ENCODE results near the gene CAPN5.

The CAPN5 gene

GRCh38 chr11:77127235-77127911, 60.6 kb downstream of the CAPN5 start:
- no peak for FAIRE-seq

GRCh38 chr11:77127920-77128691, 61.3 kb downstream of the CAPN5 start, which contains the start of gene MYO7A:
MYO7A (plus strand) TSS chr11:77128246; CDS start chr11:77130635, 2,389 bp downstream.
- FAIRE-seq (no peak), DNase-seq (ENCODE audit: extremely low spot score, insufficient read length, low read depth) (no peak)

More at GRCh38 chr11:77127235-77127911, 60.6 kb downstream of the CAPN5 start:
- DNase-seq (ENCODE audit: extremely low spot score, insufficient read length, low read depth): peak; percentile 45

- FAIRE-seq (no peak), DNase-seq (ENCODE audit: extremely low spot score, insufficient read length, low read depth) (no peak)
Observed at GRCh38 chr11:77129069-77129841, 62.5 kb downstream of the CAPN5 start.

GRCh38 chr11:77129842-77130756, 63.3 kb downstream of the CAPN5 start:
- no peak for DNase-seq (ENCODE audit: extremely low spot score, insufficient read length, low read depth)
- no peak for FAIRE-seq

- FAIRE-seq (no peak), DNase-seq (ENCODE audit: extremely low spot score, insufficient read length, low read depth) (no peak)
Observed at GRCh38 chr11:77130763-77131513, 64.2 kb downstream of the CAPN5 start.

GRCh38 chr11:77131560-77131959, 64.8 kb downstream of the CAPN5 start:
- FAIRE-seq: no peak
- no peak for DNase-seq (ENCODE audit: extremely low spot score, insufficient read length, low read depth)

- FAIRE-seq (no peak), DNase-seq (ENCODE audit: extremely low spot score, insufficient read length, low read depth) (no peak)
Observed at GRCh38 chr11:77135069-77135468, 68.3 kb downstream of the CAPN5 start.

- FAIRE-seq (no peak), DNase-seq (ENCODE audit: extremely low spot score, insufficient read length, low read depth) (no peak)
Observed at GRCh38 chr11:77136074-77136473, 69.3 kb downstream of the CAPN5 start.

- DNase-seq (ENCODE audit: extremely low spot score, insufficient read length, low read depth): no peak
- FAIRE-seq: no peak
Observed at GRCh38 chr11:77136784-77137420, 70.1 kb downstream of the CAPN5 start.

- DNase-seq (ENCODE audit: extremely low spot score, insufficient read length, low read depth) (no peak), FAIRE-seq (no peak)
Observed at GRCh38 chr11:77137421-77137820, 70.7 kb downstream of the CAPN5 start.

GRCh38 chr11:77138106-77138649, 71.4 kb downstream of the CAPN5 start:
- DNase-seq (ENCODE audit: extremely low spot score, insufficient read length, low read depth): no peak
- FAIRE-seq: no peak

GRCh38 chr11:77139201-77139600, 72.4 kb downstream of the CAPN5 start:
- FAIRE-seq: no peak
- no peak for DNase-seq (ENCODE audit: extremely low spot score, insufficient read length, low read depth)

- DNase-seq (ENCODE audit: extremely low spot score, insufficient read length, low read depth) (no peak), FAIRE-seq (no peak)
Observed at GRCh38 chr11:77140231-77140851, 73.6 kb downstream of the CAPN5 start.

- FAIRE-seq (no peak), DNase-seq (ENCODE audit: extremely low spot score, insufficient read length, low read depth) (no peak)
Observed at GRCh38 chr11:77141034-77141433, 74.3 kb downstream of the CAPN5 start.

GRCh38 chr11:77141475-77141874, 74.7 kb downstream of the CAPN5 start:
- no peak for DNase-seq (ENCODE audit: extremely low spot score, insufficient read length, low read depth)

GRCh38 chr11:77142091-77142975, 75.6 kb downstream of the CAPN5 start:
- DNase-seq (ENCODE audit: extremely low spot score, insufficient read length, low read depth): no peak
- peak; percentile 42 for FAIRE-seq

More at GRCh38 chr11:77141475-77141874, 74.7 kb downstream of the CAPN5 start:
- FAIRE-seq: no peak
